Measurements from ENCODE around the gene CASP5.
A peak's percentile ranks its signal among the peaks of the same experiment; 100 is the strongest.

CASP5 gene

DNA sequence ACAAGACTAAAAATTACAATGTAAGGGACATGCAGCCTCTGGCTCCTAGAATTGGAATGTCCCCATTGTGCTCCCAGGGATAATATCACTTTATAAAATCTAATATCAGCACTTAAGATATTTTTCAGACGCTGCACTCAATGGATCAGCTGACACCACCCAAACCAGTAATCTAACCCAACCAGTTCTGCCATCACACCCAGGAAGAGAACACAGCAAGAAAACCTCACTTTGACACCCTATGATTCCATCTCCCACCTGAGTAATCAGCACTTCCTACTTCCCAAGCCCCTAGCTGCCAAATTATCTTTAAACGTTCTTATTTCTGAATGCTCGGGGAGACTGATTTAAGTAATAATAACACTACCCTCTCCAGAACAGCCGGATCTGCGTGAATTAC lies 57.2 kb downstream of the CASP5 start:
- no peak for FAIRE-seq

DNA sequence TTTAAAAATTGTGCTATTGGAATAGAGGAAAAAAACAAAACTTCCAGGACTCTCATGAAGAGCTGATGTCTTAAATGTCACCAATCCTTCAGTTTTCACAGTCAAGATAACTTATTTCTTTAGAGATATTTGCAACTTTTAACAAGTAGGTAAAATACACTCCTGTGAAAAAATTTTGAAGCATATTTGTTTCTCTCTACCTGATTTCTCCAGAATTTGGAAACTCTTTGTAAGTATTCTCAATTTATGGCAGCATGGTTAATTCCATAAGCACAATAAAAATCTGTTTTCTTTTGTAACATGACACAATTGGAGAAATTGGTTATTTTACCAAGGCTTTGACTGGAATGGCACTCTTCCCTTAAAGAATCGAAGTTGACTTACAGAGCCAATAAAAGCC lies 58.7 kb downstream of the CASP5 start:
- no peak for FAIRE-seq

DNA sequence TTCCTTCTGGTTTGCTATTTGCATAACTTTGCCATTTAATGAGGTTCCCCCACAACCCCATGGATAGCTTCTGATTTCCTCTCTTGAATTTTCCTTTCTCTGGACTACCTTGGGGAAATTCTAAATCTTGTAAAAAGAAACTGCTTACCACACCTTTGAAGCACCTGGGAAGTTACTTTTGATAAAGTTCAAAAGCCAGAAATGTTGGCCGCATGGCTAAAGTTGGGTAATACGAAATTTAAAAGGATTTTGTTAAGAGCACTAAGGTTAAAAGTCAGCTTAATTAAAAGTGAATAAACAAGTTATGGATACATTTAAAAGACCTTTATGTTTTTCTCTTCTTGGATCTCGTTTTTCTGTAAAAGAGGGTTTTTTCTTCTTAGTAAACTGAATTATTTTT lies 60.1 kb downstream of the CASP5 start:
- FAIRE-seq, result no peak

DNA sequence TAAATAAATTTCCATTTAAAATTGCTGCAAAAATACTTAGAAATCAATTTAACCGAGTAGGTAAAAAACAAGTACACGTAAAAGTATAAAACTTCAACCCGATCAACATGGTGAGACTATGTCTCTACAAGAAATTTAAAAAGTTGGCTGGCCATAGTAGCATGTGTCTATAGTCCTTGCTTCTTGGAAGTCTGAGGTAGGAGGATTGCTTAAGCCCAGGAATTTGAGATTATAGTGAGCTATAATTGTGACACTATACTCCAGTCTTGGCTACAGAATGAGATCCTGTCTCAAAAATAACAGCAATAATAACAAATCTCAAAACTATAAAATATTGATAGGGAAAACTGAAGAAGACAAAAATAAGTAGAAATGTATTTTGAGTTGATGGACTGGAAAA lies 65.7 kb downstream of the CASP5 start:
- FAIRE-seq, result no peak

DNA sequence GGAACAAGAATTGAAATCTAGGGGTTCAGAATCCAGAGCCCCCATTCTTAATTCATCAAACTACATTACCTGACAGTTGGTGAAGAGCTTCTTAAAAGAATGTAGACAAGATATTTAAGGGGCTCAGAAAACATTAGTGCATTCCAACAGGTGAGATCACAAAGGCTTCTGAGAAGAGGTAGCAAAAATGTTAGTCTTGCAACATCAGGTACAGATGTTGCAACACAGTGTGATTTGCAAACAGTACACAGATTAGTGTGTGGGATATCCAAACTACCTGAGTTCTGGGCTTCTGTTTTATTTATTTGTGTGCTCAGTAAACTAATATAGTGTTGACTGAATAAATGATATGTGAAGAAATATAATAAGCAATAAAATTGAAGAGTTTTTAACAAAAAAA lies 66.4 kb downstream of the CASP5 start:
- no peak for FAIRE-seq

DNA sequence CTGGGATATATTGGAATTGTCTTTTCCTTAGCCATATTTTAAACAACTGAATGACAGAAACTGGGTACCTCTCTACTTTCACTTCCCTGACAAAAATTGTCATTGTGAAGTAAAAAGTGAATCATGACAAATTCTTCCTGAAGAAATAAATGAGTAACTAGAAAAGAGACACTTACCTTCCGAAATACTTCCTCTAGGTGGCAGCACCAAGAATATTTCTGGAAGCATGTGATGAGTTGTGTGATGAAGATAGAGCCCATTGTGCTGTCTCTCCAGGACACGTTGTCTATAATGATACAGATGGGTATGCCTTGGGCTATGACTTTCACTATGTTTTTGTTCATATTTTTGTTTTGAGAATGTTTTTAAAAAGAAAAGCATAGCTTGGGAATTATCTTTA lies 76.1 kb downstream of the CASP5 start:
- FAIRE-seq, result peak; percentile 39
